Neutrophil (primary cell): ENCODE results near the gene ME3.

ENCODE experiments used
- H3K27ac ChIP-seq: fragments of 200-600 bp; sonication (generic); 2 replicates; pipeline ENCODE4 v1.5.1; 2016; ENCODE audit warnings: mild to moderate bottlenecking, moderate library complexity
- H3K27me3 ChIP-seq: fragments of 200-600 bp; sonication (generic); 2 replicates; pipeline ENCODE4 v1.6.0; 2016; ENCODE audit warnings: mild to moderate bottlenecking
- H3K36me3 ChIP-seq: fragments of 200-600 bp; sonication (generic); 2 replicates; pipeline ENCODE4 v1.5.1; 2017
- H3K4me1 ChIP-seq, 2 experiments: fragments of 200-600 bp in 1 of 2; sonication (generic) in 1 of 2; 1 replicate in 1 of 2; 2 replicates in 1 of 2; pipeline versions ENCODE4 v1.5.1 to v1.6.1; 2013 to 2016; ENCODE audit warnings: low read depth in 1 of 2, low read length in 1 of 2, mild to moderate bottlenecking in 1 of 2, moderate library complexity in 1 of 2; ENCODE audit not compliant: control insufficient read depth in 1 of 2, insufficient read depth in 1 of 2
- H3K4me3 ChIP-seq, 2 experiments: fragments of 200-600 bp in 1 of 2; sonication (generic) in 1 of 2; 1 replicate in 1 of 2; 2 replicates in 1 of 2; pipeline ENCODE4 v1.5.1; 2013 to 2016; ENCODE audit warnings: low read depth in 1 of 2, low read length in 1 of 2, mild to moderate bottlenecking in 1 of 2, moderate library complexity in 1 of 2
- H3K9me3 ChIP-seq: fragments of 200-600 bp; sonication (generic); 2 replicates; pipeline ENCODE4 v1.5.1; 2016
- CTCF ChIP-seq: fragments of 200-600 bp; sonication (generic); IDR thresholded peaks from 2 replicates; pipeline ENCODE4 v1.5.1; 2016; ENCODE audit warnings: antibody characterized with exemption

Gene ME3

GRCh38 chr11:86495351-86495750 lies 177.1 kb downstream of the ME3 start:
- Histone ChIP-seq H3K27me3 (no peaks in the 10 kb centered on the region), H3K36me3 (no peaks in the 10 kb centered on the region)

GRCh38 chr11:86492370-86493010 lies 179.9 kb downstream of the ME3 start:
- no peak for TF ChIP-seq CTCF
- no peaks in the 10 kb centered on the region for H3K36me3 ChIP-seq
- no peak overlapping the region for H3K27ac ChIP-seq
- H3K4me1 ChIP-seq: no peaks in the 10 kb centered on the region
- no peaks in the 10 kb centered on the region for H3K9me3 ChIP-seq
- H3K27me3 ChIP-seq: no peaks in the 10 kb centered on the region
- H3K4me3 ChIP-seq: no peak overlapping the region

More at GRCh38 chr11:86495351-86495750, 177.1 kb downstream of the ME3 start:
- H3K4me3 ChIP-seq: no peak overlapping the region
- H3K27ac ChIP-seq: no peak overlapping the region
- H3K4me1 ChIP-seq: no peaks in the 10 kb centered on the region
- TF ChIP-seq CTCF: no peak
- no peaks in the 10 kb centered on the region for H3K9me3 ChIP-seq

- Histone ChIP-seq H3K9me3 (no peaks in the 10 kb centered on the region), H3K4me1 (no peaks in the 10 kb centered on the region), H3K27ac (no peak overlapping the region), H3K36me3 (no peaks in the 10 kb centered on the region), H3K27me3 (no peaks in the 10 kb centered on the region), H3K4me3 (no peak overlapping the region)
- TF ChIP-seq CTCF: no peak
Observed at GRCh38 chr11:86491027-86491426, 181.4 kb downstream of the ME3 start.

GRCh38 chr11:86490582-86490981 lies 181.8 kb downstream of the ME3 start:
- Histone ChIP-seq H3K27me3 (no peaks in the 10 kb centered on the region), H3K27ac (no peak overlapping the region), H3K4me1 (no peaks in the 10 kb centered on the region), H3K4me3 (no peak overlapping the region), H3K9me3 (no peaks in the 10 kb centered on the region), H3K36me3 (no peaks in the 10 kb centered on the region)
- TF ChIP-seq CTCF: no peak

GRCh38 chr11:86489442-86489841 lies 183.0 kb downstream of the ME3 start:
- H3K36me3 ChIP-seq: no peaks in the 10 kb centered on the region
- no peak overlapping the region for H3K27ac ChIP-seq
- no peaks in the 10 kb centered on the region for H3K27me3 ChIP-seq
- TF ChIP-seq CTCF: no peak
- no peaks in the 10 kb centered on the region for H3K4me1 ChIP-seq
- no peak overlapping the region for H3K4me3 ChIP-seq
- no peaks in the 10 kb centered on the region for H3K9me3 ChIP-seq

GRCh38 chr11:86488553-86488952 lies 183.9 kb downstream of the ME3 start:
- H3K4me3 ChIP-seq: no peak overlapping the region
- no peaks in the 10 kb centered on the region for H3K36me3 ChIP-seq
- no peaks in the 10 kb centered on the region for H3K27me3 ChIP-seq
- H3K9me3 ChIP-seq: no peaks in the 10 kb centered on the region
- no peak overlapping the region for H3K27ac ChIP-seq
- H3K4me1 ChIP-seq: no peaks in the 10 kb centered on the region
- no peak for TF ChIP-seq CTCF
